Measurements from ENCODE around the gene ATF5. TPM values are rescaled to one million over a fixed set of nuclear protein-coding genes. Genes with fewer than 3 reads are reported as not detected.

Gene ATF5, protein sequence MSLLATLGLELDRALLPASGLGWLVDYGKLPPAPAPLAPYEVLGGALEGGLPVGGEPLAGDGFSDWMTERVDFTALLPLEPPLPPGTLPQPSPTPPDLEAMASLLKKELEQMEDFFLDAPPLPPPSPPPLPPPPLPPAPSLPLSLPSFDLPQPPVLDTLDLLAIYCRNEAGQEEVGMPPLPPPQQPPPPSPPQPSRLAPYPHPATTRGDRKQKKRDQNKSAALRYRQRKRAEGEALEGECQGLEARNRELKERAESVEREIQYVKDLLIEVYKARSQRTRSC
- 3.4 TPM for polyA plus RNA-seq

DNA sequence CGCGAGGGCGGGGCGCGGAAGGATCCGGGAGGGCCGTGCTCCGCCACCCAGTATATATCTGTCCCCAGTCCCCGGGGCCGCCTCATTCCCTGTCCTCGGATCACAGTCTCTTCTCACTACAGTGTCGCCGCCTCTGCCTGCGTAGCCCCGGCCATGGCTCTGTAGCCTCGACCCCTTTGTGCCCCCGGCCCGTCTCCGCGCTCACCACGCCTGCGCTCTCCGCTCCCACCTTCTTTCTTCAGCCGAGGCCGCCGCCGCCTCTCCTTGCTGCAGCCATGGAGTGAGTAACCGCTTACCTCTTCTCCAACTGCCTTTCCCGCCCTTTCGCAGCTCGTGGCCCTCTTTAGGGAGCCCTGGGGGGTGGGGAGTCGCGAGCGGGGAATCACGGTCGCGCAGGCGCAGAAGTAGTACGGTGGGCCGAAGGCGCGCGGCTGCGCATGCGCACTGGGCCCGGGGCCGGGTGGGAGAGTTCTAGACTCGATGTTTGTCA is at the start of gene ATF5, which contains the start of gene NUP62:
TSS of gene ATF5 (plus strand) at position 85 of the 490 bp plus-strand sequence. CDS start 1,646 bp downstream, outside the sequence.
TSS of gene NUP62 (minus strand) at position 384 of the 490 bp plus-strand sequence. CDS start 19,697 bp downstream, outside the sequence.
- Mint-ChIP-seq H3K4me3 (peak within 1 kb of the TSS; percentile 96 to 100 (median 98)), H3K27me3 (peaks cover 6% of the 10 kb centered on the region), H3K9me3 (peaks cover 0 to 7% (median 0%) of the 10 kb centered on the region in 3 donors), H3K4me1 (peaks cover 27 to 36% (median 35%) of the 10 kb centered on the region in 3 donors), H3K36me3 (peaks cover 2% of the 10 kb centered on the region), H3K27ac (peak within 1 kb of the TSS; percentile 98 to 100 (median 100))

GRCh38 chr19:49879243-49879963 is 49.6 kb upstream of the ATF5 start:
- Mint-ChIP-seq H3K36me3 (peaks cover 4% of the 10 kb centered on the region), H3K4me3 (no peak overlapping the region), H3K9me3 (no peaks in the 10 kb centered on the region), H3K27ac (peak overlapping the region in 1 of 3 donors; percentile 43), H3K4me1 (peaks cover 3 to 20% (median 6%) of the 10 kb centered on the region in 3 donors), H3K27me3 (peaks cover 2% of the 10 kb centered on the region)

DNA sequence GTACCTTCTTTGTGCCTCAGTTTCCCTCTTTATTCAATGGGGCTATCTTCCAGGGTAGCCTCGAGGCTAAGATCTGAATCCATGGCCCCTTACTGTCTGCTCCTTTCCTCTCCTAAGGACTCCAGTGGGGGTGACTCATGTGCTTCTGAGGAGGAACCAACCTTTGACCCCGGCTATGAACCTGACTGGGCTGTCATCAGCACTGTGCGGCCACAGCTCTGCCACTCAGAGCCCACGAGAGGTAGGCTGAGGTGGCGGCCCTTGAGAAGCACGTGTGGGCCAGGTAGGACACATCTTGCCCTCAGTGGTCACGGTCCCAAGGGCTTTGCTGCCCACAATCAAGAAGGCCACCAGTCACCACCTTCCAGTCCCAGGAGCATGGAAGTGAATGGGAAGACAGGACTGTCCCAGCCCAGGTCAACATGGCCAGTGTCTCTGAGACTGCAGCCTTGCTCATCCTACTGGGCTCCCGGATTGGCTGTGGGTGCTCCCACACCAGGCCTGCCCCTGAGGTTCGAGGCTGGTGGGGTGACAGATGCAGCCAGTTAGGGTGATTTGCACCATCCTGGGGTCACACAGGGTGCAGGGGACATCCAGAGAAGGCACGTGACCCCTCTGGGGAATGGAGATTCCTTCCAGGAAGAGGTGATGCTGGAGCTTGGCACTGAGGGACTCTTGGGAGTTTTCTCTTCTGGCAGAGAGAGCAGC is 48.7 kb upstream of the ATF5 start:
- Mint-ChIP-seq H3K27me3 (peaks cover 2% of the 10 kb centered on the region), H3K27ac (no peak overlapping the region), H3K9me3 (no peaks in the 10 kb centered on the region), H3K4me3 (no peak overlapping the region), H3K4me1 (peaks cover 3 to 15% (median 6%) of the 10 kb centered on the region in 3 donors), H3K36me3 (peaks cover 4% of the 10 kb centered on the region)

GRCh38 chr19:49881186-49881585 is 47.8 kb upstream of the ATF5 start:
- no peaks in the 10 kb centered on the region for H3K9me3 Mint-ChIP-seq
- no peak overlapping the region for H3K4me3 Mint-ChIP-seq
- peaks cover 2% of the 10 kb centered on the region for H3K27me3 Mint-ChIP-seq
- peak overlapping the region in 1 of 3 donors; percentile 50 for H3K27ac Mint-ChIP-seq
- peaks cover 4% of the 10 kb centered on the region for H3K36me3 Mint-ChIP-seq
- peaks cover 3 to 10% (median 6%) of the 10 kb centered on the region in 3 donors for H3K4me1 Mint-ChIP-seq

- Mint-ChIP-seq H3K4me1 (peaks cover 3 to 12% (median 6%) of the 10 kb centered on the region in 3 donors), H3K27me3 (peaks cover 2% of the 10 kb centered on the region), H3K27ac (peak overlapping the region in 1 of 3 donors; percentile 50), H3K4me3 (no peak overlapping the region), H3K9me3 (no peaks in the 10 kb centered on the region), H3K36me3 (peaks cover 4% of the 10 kb centered on the region)
Observed at GRCh38 chr19:49881672-49882394, 47.2 kb upstream of the ATF5 start.

DNA sequence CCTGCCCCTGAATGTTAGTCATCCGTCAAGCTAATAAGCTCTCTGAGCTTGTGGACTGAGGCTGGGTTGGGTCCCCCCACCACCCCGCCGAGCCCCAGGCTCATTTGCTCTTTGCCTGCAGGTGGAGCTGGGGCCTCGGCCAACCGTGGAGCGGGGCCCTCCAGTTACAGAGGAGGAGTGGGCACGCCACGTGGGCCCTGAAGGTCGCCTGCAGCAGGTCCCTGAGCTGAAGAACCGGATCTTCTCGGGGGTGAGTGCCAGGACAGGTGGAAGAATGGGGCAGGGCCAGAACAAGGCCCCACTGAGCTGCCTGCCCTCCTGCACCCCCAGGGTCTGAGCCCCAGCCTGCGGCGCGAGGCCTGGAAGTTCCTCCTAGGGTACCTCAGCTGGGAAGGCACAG is 46.4 kb upstream of the ATF5 start:
- no peak overlapping the region for H3K27ac Mint-ChIP-seq
- no peaks in the 10 kb centered on the region for H3K9me3 Mint-ChIP-seq
- peaks cover 2% of the 10 kb centered on the region for H3K27me3 Mint-ChIP-seq
- peaks cover 3 to 12% (median 6%) of the 10 kb centered on the region in 3 donors for H3K4me1 Mint-ChIP-seq
- peaks cover 4% of the 10 kb centered on the region for H3K36me3 Mint-ChIP-seq
- H3K4me3 Mint-ChIP-seq = no peak overlapping the region

- Mint-ChIP-seq H3K27ac (peak overlapping the region in 1 of 3 donors; percentile 86), H3K4me1 (peaks cover under 1 to 10% (median 3%) of the 10 kb centered on the region in 3 donors), H3K27me3 (peaks cover under 1% of the 10 kb centered on the region), H3K9me3 (no peaks in the 10 kb centered on the region), H3K4me3 (no peak overlapping the region), H3K36me3 (peaks cover 4% of the 10 kb centered on the region)
Observed at GRCh38 chr19:49883094-49883493, 45.9 kb upstream of the ATF5 start.

GRCh38 chr19:49884109-49884508 is 44.9 kb upstream of the ATF5 start:
- Mint-ChIP-seq H3K4me1 (peaks cover 0 to 3% (median 0%) of the 10 kb centered on the region in 3 donors), H3K27ac (no peak overlapping the region), H3K36me3 (peaks cover 2% of the 10 kb centered on the region)

DNA sequence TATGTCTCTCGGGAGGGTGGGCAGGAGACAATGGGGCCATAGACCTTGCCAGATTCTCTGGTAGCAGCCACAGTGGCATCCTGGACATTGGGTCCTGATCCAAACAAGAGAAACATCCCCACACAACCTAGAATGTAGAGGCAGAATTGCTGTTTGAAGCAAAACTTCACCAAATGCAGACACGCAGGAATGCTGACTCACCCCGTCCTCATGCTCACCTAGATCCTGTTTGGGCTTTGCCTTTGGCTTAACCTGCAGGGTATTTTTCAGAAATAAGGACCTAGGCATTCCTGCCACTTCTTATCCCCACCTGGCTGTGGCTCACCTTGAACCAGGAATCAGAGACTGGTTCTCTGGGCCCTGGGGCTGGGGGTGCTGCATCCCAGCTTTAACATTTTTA is 44.2 kb upstream of the ATF5 start:
- H3K36me3 Mint-ChIP-seq = peaks cover 2% of the 10 kb centered on the region
- no peak overlapping the region for H3K4me3 Mint-ChIP-seq
- peaks cover 0 to 2% (median 0%) of the 10 kb centered on the region in 3 donors for H3K4me1 Mint-ChIP-seq
- H3K9me3 Mint-ChIP-seq = no peaks in the 10 kb centered on the region
- no peak overlapping the region for H3K27ac Mint-ChIP-seq
- H3K27me3 Mint-ChIP-seq = no peaks in the 10 kb centered on the region

More at GRCh38 chr19:49884109-49884508, 44.9 kb upstream of the ATF5 start:
- Mint-ChIP-seq H3K27me3 (no peaks in the 10 kb centered on the region), H3K9me3 (no peaks in the 10 kb centered on the region), H3K4me3 (no peak overlapping the region)

DNA sequence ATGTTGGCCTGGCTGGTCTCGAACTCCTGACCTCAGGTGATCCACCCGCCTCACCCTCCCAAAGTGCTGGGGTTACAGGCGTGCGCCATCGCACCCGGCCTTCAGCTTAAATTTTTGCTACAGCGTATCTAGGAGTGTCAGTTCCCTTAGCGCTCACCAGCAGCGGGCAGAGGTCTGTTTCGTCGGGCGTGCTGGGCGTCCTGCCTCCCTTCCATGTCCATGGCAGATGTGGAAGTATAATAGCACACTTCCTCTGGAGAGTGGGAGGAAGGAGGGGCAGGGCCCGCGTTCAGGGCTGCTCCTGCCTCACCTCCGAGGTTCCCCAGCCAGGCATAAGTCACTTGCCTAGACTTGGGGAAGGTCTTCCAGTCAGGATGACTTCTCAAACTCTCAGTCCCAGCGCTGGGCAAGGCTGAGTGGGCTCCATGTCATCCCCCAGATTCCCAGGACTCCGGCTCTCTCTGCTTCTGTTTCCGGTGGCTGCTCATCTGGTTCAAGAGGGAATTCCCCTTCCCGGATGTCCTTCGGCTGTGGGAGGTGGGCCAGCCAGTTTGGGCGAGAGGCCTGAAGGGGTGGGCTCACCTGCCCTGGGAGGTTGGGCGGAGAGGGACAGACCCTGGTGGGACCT is 41.9 kb upstream of the ATF5 start:
- Mint-ChIP-seq H3K4me3 (no peak overlapping the region), H3K36me3 (peaks cover 2% of the 10 kb centered on the region), H3K27me3 (no peaks in the 10 kb centered on the region), H3K9me3 (no peaks in the 10 kb centered on the region), H3K27ac (no peak overlapping the region), H3K4me1 (peaks cover 0 to 9% (median 4%) of the 10 kb centered on the region in 3 donors)

DNA sequence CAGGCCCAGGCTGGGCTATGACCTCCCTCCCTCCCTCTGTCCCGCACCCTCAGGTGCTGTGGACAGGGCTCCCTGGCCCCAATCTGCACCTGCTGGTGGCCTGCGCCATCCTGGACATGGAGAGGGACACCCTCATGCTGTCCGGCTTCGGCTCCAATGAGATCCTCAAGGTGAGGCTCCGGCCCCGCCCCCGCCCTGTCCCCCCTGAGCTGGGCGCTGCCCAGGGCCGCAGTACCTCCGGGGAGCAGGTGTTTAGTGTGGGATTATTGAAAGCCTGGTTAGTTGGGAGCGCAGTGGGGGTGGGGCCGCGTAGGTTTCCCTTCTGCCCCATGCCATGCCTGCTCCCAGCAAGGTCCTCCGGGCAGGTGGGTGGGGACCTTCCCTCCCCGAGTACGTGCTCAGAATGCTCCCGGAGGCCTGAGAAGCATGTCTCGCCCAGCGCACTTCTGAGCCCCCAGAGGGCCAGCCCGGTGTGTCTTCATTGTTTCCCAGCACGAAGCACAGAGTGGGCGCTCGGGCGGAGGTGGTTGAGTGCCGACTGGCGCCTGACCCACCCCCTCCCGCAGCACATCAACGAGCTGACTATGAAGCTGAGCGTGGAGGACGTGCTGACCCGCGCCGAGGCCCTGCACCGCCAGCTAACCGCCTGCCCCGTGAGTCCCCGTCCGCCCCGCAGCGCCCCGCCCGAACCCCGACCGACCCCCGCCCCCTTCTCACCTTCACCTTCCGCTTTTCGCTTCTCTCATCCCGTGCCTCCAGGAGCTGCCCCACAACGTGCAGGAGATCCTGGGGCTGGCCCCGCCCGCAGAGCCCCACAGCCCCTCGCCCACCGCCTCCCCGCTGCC is 41.1 kb upstream of the ATF5 start:
- Mint-ChIP-seq H3K36me3 (peaks cover 2% of the 10 kb centered on the region), H3K9me3 (no peaks in the 10 kb centered on the region), H3K4me3 (no peak overlapping the region), H3K4me1 (peaks cover 0 to 9% (median 4%) of the 10 kb centered on the region in 3 donors), H3K27ac (peak overlapping the region in 1 of 3 donors; percentile 32), H3K27me3 (no peaks in the 10 kb centered on the region)

DNA sequence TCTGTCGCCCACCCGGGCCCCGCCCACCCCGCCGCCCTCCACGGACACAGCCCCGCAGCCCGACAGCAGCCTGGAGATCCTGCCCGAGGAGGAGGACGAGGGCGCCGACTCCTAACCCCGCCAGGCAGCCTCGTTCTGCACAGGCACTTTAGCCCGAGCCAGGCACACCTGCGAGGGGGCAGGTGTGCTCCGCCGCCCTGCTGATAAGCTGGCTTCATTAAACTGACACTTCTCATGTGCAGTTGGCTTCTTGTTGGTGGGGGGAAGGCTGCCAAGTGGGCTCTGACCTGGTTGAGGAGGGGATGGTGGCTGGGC is 40.5 kb upstream of the ATF5 start:
- Mint-ChIP-seq H3K4me1 (peaks cover 0 to 9% (median 4%) of the 10 kb centered on the region in 3 donors), H3K27me3 (no peaks in the 10 kb centered on the region), H3K27ac (peak overlapping the region in 2 of 3 donors; percentile 32 to 81), H3K36me3 (no peaks in the 10 kb centered on the region), H3K4me3 (peak overlapping the region in 1 of 4 donors; percentile 87), H3K9me3 (no peaks in the 10 kb centered on the region)

GRCh38 chr19:49889038-49889686 is 39.8 kb upstream of the ATF5 start:
- Mint-ChIP-seq H3K27ac (peak overlapping the region in 2 of 3 donors; percentile 32 to 81), H3K36me3 (no peaks in the 10 kb centered on the region), H3K27me3 (no peaks in the 10 kb centered on the region), H3K4me1 (peaks cover 0 to 9% (median 4%) of the 10 kb centered on the region in 3 donors), H3K9me3 (no peaks in the 10 kb centered on the region), H3K4me3 (peak overlapping the region in 2 of 4 donors; percentile 17 to 87)

Measured in IgD-negative memory B cell (primary cell).